Measurements from ENCODE around the gene CLP1. TPM values are rescaled to one million over a fixed set of nuclear protein-coding genes. Genes with fewer than 3 reads are reported as not detected.
"Not testable (repeated sequence)": the region's sequence is repeated elsewhere in the genome, so short reads cannot be mapped to it uniquely, and the experiment has no call there.

CLP1 gene
- total RNA-seq, 1 donor from 2014 or later, result 12.0 TPM

DNA sequence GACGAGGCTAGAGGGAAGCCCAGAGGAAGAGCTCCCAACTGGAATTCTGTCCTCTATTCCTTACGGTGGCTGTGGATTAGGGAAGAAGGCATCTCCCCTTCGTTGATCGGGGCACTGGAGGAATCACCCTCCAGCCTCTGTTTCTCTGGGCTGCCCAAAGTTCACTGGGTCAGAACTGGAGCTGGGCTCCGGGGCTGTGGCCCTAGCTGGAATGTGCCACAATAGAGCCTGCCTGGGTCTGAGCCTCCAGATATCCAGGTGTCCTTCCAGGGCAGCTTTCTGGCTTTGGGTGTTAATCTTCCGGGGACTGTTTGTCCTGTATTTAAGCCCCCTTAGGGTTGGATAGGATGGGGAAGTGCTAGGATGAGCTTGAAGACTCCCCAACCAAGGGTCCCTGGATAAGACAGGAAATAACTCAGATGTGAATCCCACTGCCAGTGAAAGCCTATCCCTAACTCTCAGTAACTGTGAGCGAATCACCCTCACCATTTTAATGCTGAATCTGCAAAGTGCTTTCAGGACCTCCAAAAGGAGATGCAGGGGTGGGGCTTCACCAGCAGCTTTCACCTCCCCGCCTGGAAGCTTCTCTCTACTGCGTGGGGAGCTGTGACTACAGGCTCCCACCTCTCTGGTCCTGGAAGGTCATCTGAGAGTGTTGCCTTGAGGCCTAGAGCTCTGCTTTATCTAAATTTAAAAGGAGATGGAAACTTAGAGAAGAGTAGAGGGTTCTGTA, 17.3 kb upstream of the CLP1 start:
- DNase-seq (ENCODE audit: low spot score), result no peak

DNA sequence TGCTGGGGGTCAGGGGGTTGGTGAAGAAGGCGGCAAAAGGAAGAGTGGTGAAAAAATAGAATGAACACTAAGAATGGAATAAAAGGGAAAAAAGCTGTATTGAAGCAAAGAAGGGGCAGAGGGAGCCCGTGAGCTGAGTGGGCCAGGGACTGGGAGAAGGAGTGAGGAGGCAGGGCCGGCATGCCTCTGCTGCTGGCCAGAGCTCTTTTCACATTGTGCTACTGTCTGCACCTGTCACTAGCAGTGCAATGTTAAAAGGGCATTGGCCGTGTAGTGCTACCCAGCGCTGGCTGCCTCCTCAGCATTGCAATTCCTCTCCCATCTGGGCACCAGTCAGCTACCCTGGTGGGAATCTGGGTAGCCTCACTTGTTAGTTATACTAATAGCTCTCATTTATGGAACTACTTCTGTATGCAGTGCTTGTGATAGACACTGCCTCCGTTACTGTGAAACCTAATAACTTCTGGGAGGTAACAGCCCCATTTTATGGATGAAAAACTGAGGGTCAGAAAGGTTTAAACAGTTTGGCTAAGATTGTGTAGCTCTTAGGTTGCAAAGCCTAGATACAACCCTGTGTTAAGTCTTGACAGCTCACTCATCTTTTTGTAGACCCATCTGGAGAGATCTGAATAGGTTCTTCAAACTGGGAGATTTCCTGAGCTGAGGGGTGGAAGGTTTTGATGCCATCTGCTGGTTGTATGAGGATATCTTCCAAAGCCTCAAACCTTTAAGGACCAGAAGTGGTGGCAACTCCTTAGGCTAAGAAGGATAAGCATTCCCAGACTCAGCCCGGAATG, 16.4 kb upstream of the CLP1 start:
- DNase-seq (ENCODE audit: low spot score), result no peak

GRCh38 chr11:57643802-57644201, 13.8 kb upstream of the CLP1 start:
- no peak for DNase-seq (ENCODE audit: low spot score)

GRCh38 chr11:57644748-57645688, 12.5 kb upstream of the CLP1 start:
- DNase-seq (ENCODE audit: low spot score), result no peak

- DNase-seq (ENCODE audit: low spot score), result no peak
Observed at GRCh38 chr11:57645689-57646085, 11.9 kb upstream of the CLP1 start.

DNA sequence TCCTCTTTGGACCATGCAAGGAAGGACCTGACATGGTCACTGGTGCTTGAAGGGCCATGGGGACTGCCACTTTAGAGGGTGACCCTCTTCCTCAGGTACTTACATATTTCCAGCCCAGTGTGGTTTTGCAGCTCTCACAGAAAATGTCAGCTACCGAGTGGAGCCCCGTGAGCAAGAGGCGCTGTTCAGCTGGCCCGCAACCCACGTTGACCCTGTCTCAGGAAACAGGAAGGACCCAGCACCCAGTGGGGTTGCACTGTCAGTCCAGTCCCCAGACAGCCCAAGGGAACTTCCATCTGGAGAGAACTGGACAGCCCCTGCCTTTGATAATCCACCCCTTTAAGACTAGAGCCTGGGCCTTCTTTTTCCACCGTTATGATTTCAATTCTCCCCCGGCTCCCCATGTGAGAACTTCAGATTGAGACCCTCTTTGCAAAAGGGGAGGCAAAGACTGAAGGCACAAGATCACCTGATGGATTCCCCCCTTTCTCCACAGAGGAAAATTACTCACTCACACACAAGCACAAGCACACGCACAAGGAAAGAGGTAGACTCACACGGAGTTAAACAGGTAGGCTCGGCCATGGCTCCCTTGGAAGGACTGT, 11.3 kb upstream of the CLP1 start:
- DNase-seq (ENCODE audit: low spot score), result no peak

GRCh38 chr11:57646799-57647303, 10.7 kb upstream of the CLP1 start:
- DNase-seq (ENCODE audit: low spot score), result no peak

DNA sequence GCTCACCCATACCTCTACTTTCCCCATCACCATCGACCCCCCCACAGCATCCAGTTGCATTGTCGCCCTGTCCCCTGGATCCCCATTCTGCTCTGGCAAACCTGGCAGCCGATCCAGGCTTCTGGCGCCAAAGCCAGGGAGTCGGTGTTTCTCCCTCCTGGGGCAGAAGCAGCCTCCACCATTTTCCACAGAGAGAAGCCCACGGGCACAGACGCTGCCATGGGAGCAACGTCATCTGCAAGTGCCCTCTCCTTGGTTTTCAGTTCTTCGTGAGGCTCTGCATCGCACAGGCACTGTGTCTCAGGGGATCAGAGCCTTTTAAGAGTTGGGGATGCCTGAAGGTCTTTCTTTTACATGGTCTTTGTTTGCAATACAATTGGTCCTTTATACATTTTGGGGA, 10.2 kb upstream of the CLP1 start:
- DNase-seq (ENCODE audit: low spot score), result no peak

GRCh38 chr11:57647960-57648800, 9.4 kb upstream of the CLP1 start:
- DNase-seq (ENCODE audit: low spot score), result no peak

GRCh38 chr11:57648801-57649735, 8.5 kb upstream of the CLP1 start:
- DNase-seq (ENCODE audit: low spot score), result no peak

DNA sequence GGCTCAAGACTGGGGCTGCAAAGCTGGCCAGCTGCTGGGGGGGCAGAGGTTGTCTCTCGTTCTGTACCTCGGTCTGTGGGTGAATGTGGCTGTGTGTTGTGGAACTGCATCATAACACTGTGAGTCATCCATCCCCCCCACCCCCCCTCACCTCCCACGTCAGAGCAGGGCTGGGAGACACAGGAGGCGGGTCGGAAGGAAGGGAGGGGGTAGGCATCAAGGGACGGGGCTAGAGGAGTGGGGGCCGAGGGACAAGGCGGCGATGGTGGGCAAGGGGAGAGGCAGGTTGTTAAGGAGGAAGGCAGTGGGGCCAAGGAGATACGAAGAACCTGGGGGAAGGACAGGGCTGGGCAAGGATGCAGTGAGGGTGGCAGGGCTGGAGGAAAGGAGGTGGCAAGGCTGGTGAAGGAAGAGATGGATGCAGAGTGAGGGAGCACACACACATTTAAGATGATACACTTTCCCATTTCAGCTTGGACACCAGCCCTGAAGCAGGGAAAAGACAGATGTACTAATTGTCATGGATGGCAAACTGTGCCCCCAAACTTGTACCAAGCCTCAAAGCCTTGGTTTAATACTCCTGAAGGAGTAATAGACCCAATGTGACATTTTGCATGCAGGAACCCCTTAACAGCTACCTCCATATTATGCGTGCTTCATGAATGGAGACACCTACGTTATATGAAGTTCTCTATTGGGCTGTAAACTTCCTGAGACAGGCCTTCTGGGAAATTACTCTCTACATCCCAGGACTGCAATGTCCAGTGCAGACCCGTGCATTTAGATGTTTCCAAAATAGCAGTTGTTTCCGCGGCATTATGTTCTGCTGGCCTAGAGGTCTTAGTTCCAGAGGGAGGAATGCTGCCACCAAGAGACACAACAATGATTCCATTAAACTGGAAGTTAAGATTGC, 7.5 kb upstream of the CLP1 start, which contains the start of gene YPEL4:
TSS of gene YPEL4 (minus strand) at position 87 of the 913 bp plus-strand sequence. CDS start 2,805 bp downstream, outside the sequence.
- no peak for DNase-seq (ENCODE audit: low spot score)

- no peak for DNase-seq (ENCODE audit: low spot score)
Observed at GRCh38 chr11:57650739-57651090, 6.8 kb upstream of the CLP1 start.

GRCh38 chr11:57651408-57651807, 6.2 kb upstream of the CLP1 start:
- no peak for DNase-seq (ENCODE audit: low spot score)

DNA sequence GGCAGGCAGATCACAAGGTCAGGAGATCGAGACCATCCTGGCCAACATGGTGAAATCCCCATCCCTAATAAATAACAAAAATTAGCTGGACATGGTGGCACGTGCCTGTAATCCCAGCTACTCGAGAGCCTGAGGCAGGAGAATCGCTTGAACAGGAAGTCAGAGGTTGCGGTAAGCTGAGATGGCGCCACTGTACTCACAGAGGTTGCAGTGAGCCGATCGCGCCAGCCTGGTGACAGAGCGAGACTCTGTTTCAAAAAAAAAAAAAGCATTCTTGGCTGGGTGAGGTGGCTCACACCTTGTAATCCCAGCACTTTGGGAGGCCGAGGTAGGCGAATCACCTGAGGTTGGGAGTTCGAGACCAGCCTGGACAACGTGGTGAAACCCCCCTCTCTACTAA, 5.3 kb upstream of the CLP1 start:
- DNase-seq (ENCODE audit: low spot score), result not testable (repeated sequence)

- no peak for DNase-seq (ENCODE audit: low spot score)
Observed at GRCh38 chr11:57652662-57653061, 4.9 kb upstream of the CLP1 start.

- DNase-seq (ENCODE audit: low spot score), result no peak
Observed at GRCh38 chr11:57653163-57653562, 4.4 kb upstream of the CLP1 start.

- no peak for DNase-seq (ENCODE audit: low spot score)
Observed at GRCh38 chr11:57656885-57657193, 723 bp upstream of the CLP1 start.

DNA sequence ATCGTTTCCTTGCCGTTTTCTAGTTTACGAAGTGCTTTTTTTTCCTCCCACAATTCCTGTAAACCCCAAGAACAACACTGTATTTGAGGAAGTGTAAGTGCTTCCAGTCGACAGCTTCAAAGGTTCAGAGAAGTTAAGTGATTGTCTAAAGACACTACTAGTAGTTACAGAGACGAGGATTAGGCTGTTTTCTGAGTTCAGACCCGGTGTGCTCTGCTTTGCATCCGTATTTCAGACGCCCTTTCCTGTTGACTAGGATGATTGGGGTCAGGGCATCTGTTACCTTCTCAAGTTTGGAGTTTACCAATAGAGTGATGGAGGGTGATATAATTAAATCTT, 430 bp downstream of the CLP1 start:
- no peak for DNase-seq (ENCODE audit: low spot score)
